ENCODE data around the gene NDUFA12.

GRCh38 chr12:94965982-94966630 lies 37.4 kb downstream of the NDUFA12 start:
- TF ChIP-seq POLR2A (IDR thresholded peaks at IDR 0.05; ENCODE audit: low read depth, low read length) (no peak), POLR2AphosphoS5 (IDR thresholded peaks at IDR 0.05; ENCODE audit: low read depth, low read length) (no peak), TAF1 (IDR thresholded peaks at IDR 0.05; ENCODE audit: borderline replicate concordance, low read depth, low read length) (no peak)
